GM18870 (cell line): ENCODE data around the gene RMND5A.
A peak's percentile ranks its signal among the peaks of the same experiment; 100 is the strongest.
"Not testable (repeated sequence)": the region's sequence is repeated elsewhere in the genome, so short reads cannot be mapped to it uniquely, and the experiment has no call there.

Source experiments
- ATAC-seq: cut with Tn5 transposase; IDR thresholded peaks from one replicate; pipeline ENCODE4 v1.9.1; 2021; ENCODE audit warnings: moderate library complexity; ENCODE audit not compliant: unreplicated experiment

RMND5A gene

GRCh38 chr2:86719637-86720539, at the start of gene RMND5A:
RMND5A (plus strand) TSS chr2:86720291; CDS start chr2:86720668, 377 bp downstream.
- peak; percentile 90 for ATAC-seq

- no peak for ATAC-seq
Measured at GRCh38 chr2:86671337-86671981, 48.6 kb upstream of the RMND5A start.

GRCh38 chr2:86672027-86672545, 48.0 kb upstream of the RMND5A start:
- ATAC-seq, result no peak

GRCh38 chr2:86673011-86673410, 47.1 kb upstream of the RMND5A start:
- ATAC-seq, result no peak

- ATAC-seq, result no peak
Measured at GRCh38 chr2:86673986-86674670, 46.0 kb upstream of the RMND5A start.

- ATAC-seq, result no peak
Measured at GRCh38 chr2:86675104-86675503, 45.0 kb upstream of the RMND5A start.

- ATAC-seq, result no peak
Measured at GRCh38 chr2:86675511-86676015, 44.5 kb upstream of the RMND5A start.

GRCh38 chr2:86677816-86678215, 42.3 kb upstream of the RMND5A start:
- no peak for ATAC-seq

- ATAC-seq, result no peak
Measured at GRCh38 chr2:86679036-86679435, 41.1 kb upstream of the RMND5A start.

- no peak for ATAC-seq
Measured at GRCh38 chr2:86685351-86685750, 34.7 kb upstream of the RMND5A start.

- no peak for ATAC-seq
Measured at GRCh38 chr2:86686460-86686859, 33.6 kb upstream of the RMND5A start.

GRCh38 chr2:86686905-86687304, 33.2 kb upstream of the RMND5A start:
- no peak for ATAC-seq

- ATAC-seq, result no peak
Measured at GRCh38 chr2:86695053-86695691, 24.9 kb upstream of the RMND5A start.

GRCh38 chr2:86697551-86698104, 22.5 kb upstream of the RMND5A start:
- no peak for ATAC-seq

- ATAC-seq, result no peak
Measured at GRCh38 chr2:86700690-86701089, 19.4 kb upstream of the RMND5A start.

- ATAC-seq, result no peak
Measured at GRCh38 chr2:86703704-86704361, 16.3 kb upstream of the RMND5A start.

- no peak for ATAC-seq
Measured at GRCh38 chr2:86704459-86704971, 15.6 kb upstream of the RMND5A start.

GRCh38 chr2:86706220-86706619, 13.9 kb upstream of the RMND5A start:
- ATAC-seq, result no peak

GRCh38 chr2:86706935-86707334, 13.2 kb upstream of the RMND5A start:
- ATAC-seq, result no peak

- not testable (repeated sequence) for ATAC-seq
Measured at GRCh38 chr2:86708126-86708525, 12.0 kb upstream of the RMND5A start.
